GF-D8 (cell line): ENCODE results near the gene SLC38A10.

ENCODE experiments used
- DNase-seq: peaks from one replicate; lab custom pipeline; 2025; lab: John Stamatoyannopoulos, UW

SLC38A10 gene

GRCh38 chr17:81254955-81255717 lies 40.0 kb downstream of the SLC38A10 start:
- DNase-seq = peak; percentile 49

DNA sequence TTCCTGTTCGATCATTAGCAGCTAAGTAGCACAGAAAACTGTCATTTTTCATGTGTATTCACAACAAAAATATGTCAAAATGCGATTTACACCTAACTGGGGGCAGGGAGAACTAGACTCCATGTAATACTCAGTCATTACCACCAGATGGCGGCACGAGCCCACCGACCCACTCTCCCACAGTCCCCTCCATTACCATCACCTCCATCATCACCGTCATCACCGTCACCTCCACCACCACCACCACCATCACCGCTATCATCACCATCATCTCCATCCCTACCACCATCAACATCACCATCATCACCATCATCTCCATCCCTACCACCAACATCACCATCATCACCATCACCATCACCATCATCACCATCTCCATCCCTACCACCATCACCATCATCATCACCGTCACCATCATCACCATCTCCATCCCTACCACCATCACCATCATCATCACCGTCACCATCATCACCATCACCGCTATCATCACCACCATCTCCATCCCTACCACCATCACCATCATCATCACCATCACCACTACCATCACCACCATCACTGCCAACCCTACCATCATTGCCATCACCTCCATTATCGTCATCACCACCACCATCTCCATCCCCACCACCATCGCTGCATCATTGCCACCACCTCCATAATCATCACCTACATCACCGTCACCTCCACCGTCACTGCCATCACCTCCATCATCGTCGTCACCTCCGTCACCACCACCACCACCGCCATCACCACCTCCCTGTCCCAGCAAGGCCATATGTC lies 41.6 kb downstream of the SLC38A10 start:
- DNase-seq = no peak

- no peak for DNase-seq
Measured at GRCh38 chr17:81252987-81253329, 42.1 kb downstream of the SLC38A10 start.

DNA sequence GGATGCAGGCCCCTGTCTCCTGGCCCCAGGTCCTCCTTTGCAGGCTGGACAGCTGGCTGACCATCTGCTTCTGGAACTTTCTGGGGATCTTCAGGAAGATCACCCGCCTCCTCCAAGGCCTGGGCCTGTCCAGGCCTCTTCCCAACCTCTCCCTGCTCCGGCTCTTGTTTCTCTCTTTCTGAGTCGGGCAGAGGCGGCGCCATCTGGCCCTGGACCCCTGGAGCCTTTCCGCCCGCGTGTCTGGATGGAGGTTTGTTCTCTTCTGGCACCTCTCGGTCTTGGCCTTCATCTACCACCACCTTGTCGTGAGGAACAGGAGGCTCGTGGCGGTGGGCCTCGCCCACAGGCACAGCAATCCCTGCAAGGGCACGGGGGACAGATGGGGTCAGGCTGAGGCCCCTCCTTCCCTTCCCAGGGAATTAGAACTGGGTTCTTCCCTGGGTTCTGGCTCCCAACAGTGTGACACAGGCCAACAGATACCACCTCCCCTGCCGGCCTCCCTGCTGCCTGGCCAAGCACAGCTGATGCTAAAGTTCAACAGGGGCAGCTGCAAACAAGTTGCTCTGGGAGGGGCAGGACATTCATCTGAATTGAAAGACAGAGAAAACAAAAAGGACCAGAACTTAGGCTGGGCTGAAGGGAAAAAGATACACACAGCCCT lies 42.7 kb downstream of the SLC38A10 start:
- no peak for DNase-seq

GRCh38 chr17:81251709-81252301 lies 43.3 kb downstream of the SLC38A10 start:
- DNase-seq = no peak

GRCh38 chr17:81251094-81251708 lies 43.9 kb downstream of the SLC38A10 start:
- DNase-seq = no peak

DNA sequence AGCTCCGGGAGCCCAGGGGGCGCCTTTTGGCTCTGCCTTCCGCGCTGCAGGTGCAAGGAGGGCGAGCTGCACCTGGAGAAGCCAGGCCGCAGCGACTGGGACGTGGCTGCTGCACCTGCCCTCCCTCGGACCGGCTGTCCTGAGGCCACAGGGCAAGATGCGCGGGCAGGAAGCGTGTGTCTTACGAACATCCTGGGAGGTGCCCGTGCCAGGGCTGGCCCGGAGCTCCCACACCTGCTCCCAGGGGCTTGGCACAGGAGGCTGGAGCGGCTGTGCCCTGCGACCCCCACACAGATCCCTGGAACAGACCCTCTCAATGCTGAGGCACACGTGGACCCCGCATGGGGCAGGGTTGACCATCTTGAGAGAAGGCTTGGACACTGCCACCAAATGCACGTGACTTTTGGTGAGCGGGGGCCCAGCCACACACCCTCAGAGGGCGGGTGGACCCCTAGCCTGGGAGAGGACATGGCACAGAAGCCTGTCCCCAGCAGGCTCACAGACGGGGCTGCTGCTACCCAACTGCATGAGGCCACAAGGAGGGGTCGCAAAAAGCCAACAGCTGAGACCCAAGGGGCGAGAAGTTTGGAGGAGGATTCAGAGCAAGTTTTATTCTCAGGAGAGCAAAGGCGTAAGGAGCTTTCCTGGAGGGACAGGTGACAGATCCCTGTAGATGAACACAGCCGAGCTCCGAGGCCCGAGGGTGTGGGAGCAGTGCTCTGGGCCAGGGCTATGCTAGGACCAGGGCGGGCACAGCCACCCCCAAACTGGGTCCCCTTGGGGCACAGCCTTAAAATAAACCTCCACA lies 44.6 kb downstream of the SLC38A10 start:
- no peak for DNase-seq

- DNase-seq = no peak
Measured at GRCh38 chr17:81249223-81250040, 45.7 kb downstream of the SLC38A10 start.

DNA sequence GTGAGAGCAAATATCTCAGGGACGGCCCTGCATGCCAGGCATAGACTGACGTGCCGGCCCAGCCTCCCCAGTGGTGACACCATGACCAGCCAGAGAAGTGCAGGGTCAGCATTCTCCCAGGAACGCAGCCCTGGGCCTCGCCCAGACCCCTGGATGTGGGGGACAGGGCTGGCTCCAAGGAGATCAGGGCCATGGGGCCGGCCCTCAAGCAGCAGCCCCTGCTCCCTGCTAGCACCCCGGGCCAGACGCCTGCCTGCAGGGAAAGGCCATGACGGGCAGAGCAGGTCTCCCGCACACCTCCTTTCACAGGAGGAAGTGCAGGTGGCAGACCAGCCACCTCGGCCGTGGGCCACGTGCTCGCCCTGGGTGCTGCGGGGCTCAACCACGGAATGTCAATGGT lies 46.5 kb downstream of the SLC38A10 start:
- no peak for DNase-seq

DNA sequence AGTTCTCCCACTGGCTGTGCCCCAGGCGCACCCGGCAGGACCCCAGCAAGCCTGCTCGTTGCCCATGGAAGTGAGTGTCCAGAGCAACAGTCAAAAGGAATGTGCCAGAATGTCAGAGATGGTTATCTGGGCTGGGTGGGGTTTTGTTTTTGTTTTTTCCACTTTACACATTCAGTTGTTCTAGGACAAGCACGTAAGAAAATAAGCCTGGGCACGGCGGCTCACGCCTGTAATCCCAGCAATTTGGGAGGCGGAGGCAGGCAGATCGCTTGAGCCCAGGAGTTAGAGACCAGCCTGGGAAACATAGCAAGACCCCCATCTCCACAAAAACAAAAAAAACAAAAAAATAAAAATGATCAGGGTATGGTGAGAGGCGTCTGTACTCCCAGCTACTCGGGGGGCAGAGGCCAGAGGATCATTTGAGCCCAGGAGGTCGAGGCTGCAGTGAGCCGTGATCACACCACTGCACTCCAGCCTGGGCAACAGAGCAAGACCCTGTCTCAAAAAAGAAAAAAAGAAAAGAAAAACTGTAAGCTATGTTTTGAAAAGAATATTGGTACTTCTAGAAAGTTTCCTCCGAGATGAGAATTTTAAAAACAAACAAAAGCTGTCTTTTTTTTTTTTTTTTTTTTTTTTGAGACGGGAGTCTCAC lies 47.6 kb downstream of the SLC38A10 start:
- DNase-seq = no peak

DNA sequence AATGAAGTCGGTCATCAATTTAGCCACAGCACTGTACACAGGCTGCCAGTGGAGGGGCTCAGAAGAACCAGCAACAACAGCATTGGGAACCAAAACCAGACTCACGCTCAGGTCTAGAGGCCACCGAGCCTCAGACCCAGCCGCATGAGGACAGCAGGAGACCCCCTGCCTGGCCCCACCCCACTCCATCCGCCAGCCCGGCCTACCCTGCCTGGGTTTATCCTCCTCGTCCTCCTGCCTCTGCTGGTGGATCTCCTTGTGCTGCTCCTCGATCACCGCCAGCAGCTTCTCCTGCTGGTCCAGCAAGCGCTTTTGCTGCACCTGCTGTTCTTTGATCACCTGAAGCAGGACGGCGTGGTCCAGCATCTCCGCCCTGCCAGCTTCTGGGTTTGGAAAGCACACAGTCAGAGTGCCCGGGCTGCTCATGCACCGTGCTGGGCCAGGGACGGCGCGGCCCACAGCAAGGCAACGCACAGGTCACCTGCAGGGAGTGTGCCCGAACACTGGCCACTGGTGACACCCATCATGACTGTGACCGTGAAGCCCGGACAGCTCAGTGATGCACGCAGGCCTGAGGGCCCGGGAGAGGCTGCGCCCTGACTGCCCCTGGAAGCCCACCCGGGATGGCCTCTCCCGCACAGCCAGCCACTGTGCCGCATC lies 48.3 kb downstream of the SLC38A10 start:
- DNase-seq = no peak

DNA sequence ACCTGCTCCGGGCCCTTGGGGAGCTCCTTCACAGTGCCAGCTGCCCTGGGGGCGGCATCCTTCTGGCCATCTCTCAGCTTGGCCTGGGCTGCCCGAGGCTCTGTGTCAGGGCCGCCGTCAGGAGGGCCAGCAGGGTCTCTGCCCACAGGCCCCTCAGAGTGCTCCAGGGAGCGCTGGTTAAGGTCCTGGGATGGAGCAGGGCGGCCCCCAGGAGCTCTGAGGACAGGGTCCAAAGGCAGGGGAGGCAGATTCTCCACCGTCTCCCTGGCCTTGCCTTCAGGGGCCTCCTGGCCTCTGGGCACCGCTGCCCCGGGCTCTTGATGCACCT lies 48.8 kb downstream of the SLC38A10 start:
- no peak for DNase-seq

- no peak for DNase-seq
Measured at GRCh38 chr17:81245665-81246342, 49.3 kb downstream of the SLC38A10 start.

DNA sequence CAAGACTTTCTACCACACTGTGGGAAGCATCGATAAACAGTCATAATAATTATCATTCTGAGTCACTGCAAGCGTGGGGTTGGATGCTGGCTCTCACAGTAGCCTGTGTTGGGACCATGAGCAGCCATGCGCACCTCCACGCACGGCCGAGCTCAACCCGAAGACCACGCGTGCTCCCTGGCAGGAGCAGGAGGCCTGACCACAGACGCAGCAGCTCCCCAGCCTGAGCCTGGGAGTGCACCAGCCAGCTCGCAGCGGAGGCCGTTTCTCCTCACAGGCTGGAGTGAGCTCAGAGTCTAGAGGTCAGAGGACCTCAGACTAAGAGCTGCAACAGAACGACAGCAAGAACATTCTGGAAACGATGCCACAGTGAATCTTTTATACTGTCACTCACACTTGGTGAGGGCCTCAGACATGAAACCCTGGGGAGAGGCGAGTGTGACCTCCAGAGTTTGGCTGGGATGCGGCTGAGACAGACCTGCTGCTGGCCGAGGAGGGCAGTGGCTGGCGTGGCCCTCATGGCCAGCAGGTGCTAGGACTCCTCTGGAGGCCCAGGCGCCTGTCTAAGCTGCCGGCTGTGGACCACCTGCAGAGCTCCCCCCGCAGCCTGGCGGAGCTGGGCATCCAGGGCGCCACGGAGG lies 50.0 kb downstream of the SLC38A10 start:
- no peak for DNase-seq

- no peak for DNase-seq
Measured at GRCh38 chr17:81244358-81245023, 50.6 kb downstream of the SLC38A10 start.

DNA sequence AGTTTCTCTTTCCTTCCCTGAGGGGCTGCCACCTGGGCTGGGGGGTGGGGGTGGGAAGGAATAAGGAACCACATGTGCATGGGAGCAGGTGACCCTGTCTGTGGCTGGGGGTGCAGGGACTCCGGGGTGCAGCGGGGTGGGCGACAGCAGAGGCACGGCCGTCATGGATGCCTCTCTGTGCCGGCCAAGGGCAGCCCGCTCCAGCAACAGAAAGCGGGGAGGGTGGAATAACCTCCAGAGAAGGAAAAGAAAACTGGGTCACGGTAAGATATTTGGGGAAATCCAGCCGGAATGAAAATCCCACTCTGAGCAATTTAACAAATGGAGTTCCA lies 51.8 kb downstream of the SLC38A10 start:
- no peak for DNase-seq

- no peak for DNase-seq
Measured at GRCh38 chr17:81242421-81243332, 52.4 kb downstream of the SLC38A10 start.
